HL-60 (cell line): ENCODE data around the gene FANCE.

Experiments
- DNase-seq, 2 experiments: peaks; one replicate each; pipeline ENCODE4 v3.0.0-alpha.2; 2010 to 2020; ENCODE audit warnings: low read depth in 1 of 2, low spot score in 1 of 2
- H3K27ac ChIP-seq: fragments of 250-450 bp; sonication (Bioruptor Pico); replicated peaks from 2 replicates; pipeline ENCODE4 v1.5.1; 2020; ENCODE audit warnings: mild to moderate bottlenecking, moderate library complexity
- H3K27me3 ChIP-seq: fragments of 250-450 bp; sonication (Bioruptor Pico); 2 replicates; pipeline ENCODE4 v1.5.1; 2021; ENCODE audit warnings: mild to moderate bottlenecking, moderate library complexity; ENCODE audit not compliant: insufficient read depth, poor library complexity, severe bottlenecking
- H3K4me3 ChIP-seq: replicated peaks from 2 replicates; pipeline ENCODE4 v1.5.1; 2011; ENCODE audit warnings: mild to moderate bottlenecking, control low read depth, low read length; ENCODE audit not compliant: insufficient read depth
- GABPA ChIP-seq: IDR thresholded peaks from 2 replicates; pipeline ENCODE4 v1.6.1; 2012; ENCODE audit warnings: low read depth
- POLR2AphosphoS5 ChIP-seq: IDR thresholded peaks from 2 replicates; pipeline ENCODE4 v1.6.1; 2012; ENCODE audit warnings: low read depth
- SPI1 ChIP-seq: IDR thresholded peaks from 2 replicates; pipeline ENCODE4 v1.6.1; 2012; ENCODE audit warnings: low read depth, mild to moderate bottlenecking, borderline replicate concordance
- TF ChIP-seq, protein P1 (sequence below): IDR thresholded peaks from one replicate; pipeline ENCODE4 v1.5.1; 2011; ENCODE audit warnings: low read length, control low read depth, inconsistent platforms; ENCODE audit not compliant: insufficient read depth
- TF ChIP-seq, protein P2 (sequence below): IDR thresholded peaks from 2 replicates; pipeline ENCODE4 v1.6.1; 2012; ENCODE audit warnings: low read depth; ENCODE audit not compliant: insufficient replicate concordance

The FANCE gene

DNA sequence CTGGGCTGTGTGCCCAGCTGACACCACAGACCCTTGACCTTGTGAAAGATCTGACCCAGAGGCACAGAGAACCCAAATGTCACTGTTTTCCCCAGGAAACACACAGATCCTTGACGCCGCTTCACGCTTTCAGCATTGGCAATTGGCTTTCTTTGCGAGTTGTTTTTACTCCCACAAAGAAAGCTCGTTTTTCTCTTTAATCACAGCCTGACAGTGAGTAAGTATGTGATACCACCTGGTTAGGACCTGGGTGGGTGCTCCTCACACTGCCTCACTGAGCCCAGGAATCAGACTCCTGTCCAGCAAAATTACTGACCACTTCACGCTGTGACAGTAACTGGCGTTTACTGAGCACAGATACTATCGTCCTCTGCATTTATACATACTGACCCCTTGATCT lies 29.1 kb downstream of the FANCE start:
- Histone ChIP-seq H3K27me3 (no peaks in the 10 kb centered on the region), H3K27ac (no peak overlapping the region), H3K4me3 (no peak overlapping the region)
- no peak for DNase-seq
- TF ChIP-seq GABPA (no peak), SPI1 (no peak), POLR2AphosphoS5 (no peak)
- TF ChIP-seq, protein P1, sequence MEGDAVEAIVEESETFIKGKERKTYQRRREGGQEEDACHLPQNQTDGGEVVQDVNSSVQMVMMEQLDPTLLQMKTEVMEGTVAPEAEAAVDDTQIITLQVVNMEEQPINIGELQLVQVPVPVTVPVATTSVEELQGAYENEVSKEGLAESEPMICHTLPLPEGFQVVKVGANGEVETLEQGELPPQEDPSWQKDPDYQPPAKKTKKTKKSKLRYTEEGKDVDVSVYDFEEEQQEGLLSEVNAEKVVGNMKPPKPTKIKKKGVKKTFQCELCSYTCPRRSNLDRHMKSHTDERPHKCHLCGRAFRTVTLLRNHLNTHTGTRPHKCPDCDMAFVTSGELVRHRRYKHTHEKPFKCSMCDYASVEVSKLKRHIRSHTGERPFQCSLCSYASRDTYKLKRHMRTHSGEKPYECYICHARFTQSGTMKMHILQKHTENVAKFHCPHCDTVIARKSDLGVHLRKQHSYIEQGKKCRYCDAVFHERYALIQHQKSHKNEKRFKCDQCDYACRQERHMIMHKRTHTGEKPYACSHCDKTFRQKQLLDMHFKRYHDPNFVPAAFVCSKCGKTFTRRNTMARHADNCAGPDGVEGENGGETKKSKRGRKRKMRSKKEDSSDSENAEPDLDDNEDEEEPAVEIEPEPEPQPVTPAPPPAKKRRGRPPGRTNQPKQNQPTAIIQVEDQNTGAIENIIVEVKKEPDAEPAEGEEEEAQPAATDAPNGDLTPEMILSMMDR = no peak
- TF ChIP-seq, protein P2, sequence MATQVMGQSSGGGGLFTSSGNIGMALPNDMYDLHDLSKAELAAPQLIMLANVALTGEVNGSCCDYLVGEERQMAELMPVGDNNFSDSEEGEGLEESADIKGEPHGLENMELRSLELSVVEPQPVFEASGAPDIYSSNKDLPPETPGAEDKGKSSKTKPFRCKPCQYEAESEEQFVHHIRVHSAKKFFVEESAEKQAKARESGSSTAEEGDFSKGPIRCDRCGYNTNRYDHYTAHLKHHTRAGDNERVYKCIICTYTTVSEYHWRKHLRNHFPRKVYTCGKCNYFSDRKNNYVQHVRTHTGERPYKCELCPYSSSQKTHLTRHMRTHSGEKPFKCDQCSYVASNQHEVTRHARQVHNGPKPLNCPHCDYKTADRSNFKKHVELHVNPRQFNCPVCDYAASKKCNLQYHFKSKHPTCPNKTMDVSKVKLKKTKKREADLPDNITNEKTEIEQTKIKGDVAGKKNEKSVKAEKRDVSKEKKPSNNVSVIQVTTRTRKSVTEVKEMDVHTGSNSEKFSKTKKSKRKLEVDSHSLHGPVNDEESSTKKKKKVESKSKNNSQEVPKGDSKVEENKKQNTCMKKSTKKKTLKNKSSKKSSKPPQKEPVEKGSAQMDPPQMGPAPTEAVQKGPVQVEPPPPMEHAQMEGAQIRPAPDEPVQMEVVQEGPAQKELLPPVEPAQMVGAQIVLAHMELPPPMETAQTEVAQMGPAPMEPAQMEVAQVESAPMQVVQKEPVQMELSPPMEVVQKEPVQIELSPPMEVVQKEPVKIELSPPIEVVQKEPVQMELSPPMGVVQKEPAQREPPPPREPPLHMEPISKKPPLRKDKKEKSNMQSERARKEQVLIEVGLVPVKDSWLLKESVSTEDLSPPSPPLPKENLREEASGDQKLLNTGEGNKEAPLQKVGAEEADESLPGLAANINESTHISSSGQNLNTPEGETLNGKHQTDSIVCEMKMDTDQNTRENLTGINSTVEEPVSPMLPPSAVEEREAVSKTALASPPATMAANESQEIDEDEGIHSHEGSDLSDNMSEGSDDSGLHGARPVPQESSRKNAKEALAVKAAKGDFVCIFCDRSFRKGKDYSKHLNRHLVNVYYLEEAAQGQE = no peak

DNA sequence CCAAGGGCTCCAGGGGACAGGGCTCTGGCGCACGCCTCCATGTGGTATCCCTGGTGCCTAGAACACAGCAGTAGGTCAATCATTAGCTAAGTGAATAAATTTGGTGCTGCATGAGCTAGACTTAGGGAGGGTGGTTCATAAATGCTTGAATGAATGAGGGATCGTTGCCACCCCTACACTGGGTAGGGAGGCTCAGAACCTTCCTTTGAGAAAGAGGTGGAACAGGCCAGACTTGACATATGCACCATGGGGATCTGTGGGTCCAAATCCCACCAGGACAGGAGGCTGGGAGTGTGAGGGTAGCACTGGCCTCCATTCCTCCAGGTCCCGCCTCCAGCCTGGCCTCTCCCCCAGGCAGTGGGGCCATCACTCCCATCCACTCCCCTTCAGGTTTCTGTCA lies 30.9 kb downstream of the FANCE start:
- Histone ChIP-seq H3K27ac (no peak overlapping the region), H3K27me3 (no peaks in the 10 kb centered on the region), H3K4me3 (no peak overlapping the region)
- no peak for DNase-seq
- TF ChIP-seq POLR2AphosphoS5 = no peak
- TF ChIP-seq, protein P2 = no peak
- no peak for TF ChIP-seq SPI1
- TF ChIP-seq, protein P1 = no peak
- no peak for TF ChIP-seq GABPA

DNA sequence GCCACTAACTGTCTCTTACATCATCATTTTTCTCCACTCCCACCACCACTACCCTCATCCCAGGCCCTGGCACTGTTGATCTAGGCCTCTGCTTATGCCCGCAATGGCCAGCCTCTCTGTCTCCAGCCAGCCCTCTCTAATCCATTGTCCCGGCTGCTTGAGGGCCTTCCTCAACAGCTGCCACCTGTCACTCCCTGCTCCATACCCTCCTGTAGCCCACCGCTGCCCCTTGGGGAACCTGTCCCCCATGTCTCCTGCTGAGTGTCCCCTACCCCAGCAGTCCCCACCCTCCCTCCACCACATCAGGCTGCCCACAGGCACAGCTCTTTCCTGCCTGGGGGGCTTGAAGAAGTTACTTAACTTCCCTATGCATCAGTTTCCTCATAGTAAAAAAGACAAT lies 31.4 kb downstream of the FANCE start:
- TF ChIP-seq GABPA = no peak
- TF ChIP-seq, protein P1 = no peak
- no peak for TF ChIP-seq SPI1
- no peak for TF ChIP-seq POLR2AphosphoS5
- TF ChIP-seq, protein P2 = no peak
- Histone ChIP-seq H3K27me3 (no peaks in the 10 kb centered on the region), H3K27ac (peak overlapping the region; percentile 28; the same call in 1 of the 2 replicates), H3K4me3 (no peak overlapping the region)
- DNase-seq = no peak
